BLaER1 treated with 17β-estradiol and CSF1 and Interleukin-3, amounts not matched to agents 10 nM and 100 nM (cell line): ENCODE data around the gene CDH4.

Source experiments
- H3K27ac ChIP-seq, 11 experiments: shearing (Covaris generic); formaldehyde crosslinking; 2 replicates each; pipeline ENCODE4 v1.8.1; 2022
- H3K27me3 ChIP-seq, 11 experiments: shearing (Covaris generic); formaldehyde crosslinking; 2 replicates each; pipeline ENCODE4 v1.8.1; 2022
- H3K36me3 ChIP-seq, 11 experiments: shearing (Covaris generic); formaldehyde crosslinking; 2 replicates each; pipeline ENCODE4 v1.8.1; 2022
- H3K4me1 ChIP-seq, 10 experiments: shearing (Covaris generic); formaldehyde crosslinking; 2 replicates each; pipeline ENCODE4 v1.8.1; 2022
- H3K4me2 ChIP-seq, 11 experiments: shearing (Covaris generic); formaldehyde crosslinking; 2 replicates each; pipeline ENCODE4 v1.8.1; 2022
- H3K4me3 ChIP-seq, 10 experiments: shearing (Covaris generic); formaldehyde crosslinking; 2 replicates each; pipeline ENCODE4 v1.8.1; 2022
- H3K9ac ChIP-seq, 11 experiments: shearing (Covaris generic); formaldehyde crosslinking; 2 replicates each; pipeline ENCODE4 v1.8.1; 2022
- H3K9me3 ChIP-seq, 11 experiments: shearing (Covaris generic); formaldehyde crosslinking; replicated peaks in 1 of 11; 2 replicates each; pipeline ENCODE4 v1.8.1; 2022
- H4K20me1 ChIP-seq, 11 experiments: shearing (Covaris generic); formaldehyde crosslinking; 2 replicates each; pipeline ENCODE4 v1.8.1; 2022
- Cebpa-rat ChIP-seq, 11 experiments: shearing (Covaris generic); IDR thresholded peaks; 2 replicates each; pipeline ENCODE4 v1.8.1; 2022

The CDH4 gene

DNA sequence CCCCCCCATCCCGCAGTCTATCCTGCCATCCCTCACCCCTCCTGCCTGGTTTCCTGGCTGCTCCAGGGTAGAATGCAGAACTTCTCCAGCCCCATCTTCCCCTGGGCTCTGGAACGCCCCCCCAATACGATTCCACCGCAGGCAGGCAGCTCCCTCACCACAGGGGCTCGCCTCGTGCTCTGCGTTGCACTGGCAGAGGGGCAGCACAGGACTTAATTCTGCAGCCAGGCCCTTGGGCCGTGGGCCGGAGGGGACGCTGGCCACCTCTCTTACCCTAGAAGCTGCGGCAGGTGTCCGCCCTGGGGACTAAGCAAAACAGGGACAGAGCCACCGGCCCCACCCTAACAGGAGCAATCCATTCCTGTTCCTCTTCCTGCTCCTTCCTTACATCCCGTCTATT lies 263.9 kb downstream of the CDH4 start:
- H3K9me3 ChIP-seq = no peaks in the 10 kb centered on the region
- H3K9ac ChIP-seq = no peak overlapping the region
- H4K20me1 ChIP-seq = peaks cover 0 to 6% (median 0%) of the 10 kb centered on the region in 11 experiments; a peak in 3 of 22 replicates
- H3K27ac ChIP-seq = no peak overlapping the region
- H3K4me3 ChIP-seq = no peak overlapping the region
- no peaks in the 10 kb centered on the region for H3K36me3 ChIP-seq
- peaks cover 11 to 50% (median 17%) of the 10 kb centered on the region in 10 experiments for H3K4me1 ChIP-seq
- TF ChIP-seq Cebpa-rat (IDR thresholded peaks at IDR 0.05) = no peak
- H3K4me2 ChIP-seq = 0 out of 22 replicates have a peak overlapping the region, but pooled peaks of 1 of the 11 experiments have one; percentile 20
- no peaks in the 10 kb centered on the region for H3K27me3 ChIP-seq

DNA sequence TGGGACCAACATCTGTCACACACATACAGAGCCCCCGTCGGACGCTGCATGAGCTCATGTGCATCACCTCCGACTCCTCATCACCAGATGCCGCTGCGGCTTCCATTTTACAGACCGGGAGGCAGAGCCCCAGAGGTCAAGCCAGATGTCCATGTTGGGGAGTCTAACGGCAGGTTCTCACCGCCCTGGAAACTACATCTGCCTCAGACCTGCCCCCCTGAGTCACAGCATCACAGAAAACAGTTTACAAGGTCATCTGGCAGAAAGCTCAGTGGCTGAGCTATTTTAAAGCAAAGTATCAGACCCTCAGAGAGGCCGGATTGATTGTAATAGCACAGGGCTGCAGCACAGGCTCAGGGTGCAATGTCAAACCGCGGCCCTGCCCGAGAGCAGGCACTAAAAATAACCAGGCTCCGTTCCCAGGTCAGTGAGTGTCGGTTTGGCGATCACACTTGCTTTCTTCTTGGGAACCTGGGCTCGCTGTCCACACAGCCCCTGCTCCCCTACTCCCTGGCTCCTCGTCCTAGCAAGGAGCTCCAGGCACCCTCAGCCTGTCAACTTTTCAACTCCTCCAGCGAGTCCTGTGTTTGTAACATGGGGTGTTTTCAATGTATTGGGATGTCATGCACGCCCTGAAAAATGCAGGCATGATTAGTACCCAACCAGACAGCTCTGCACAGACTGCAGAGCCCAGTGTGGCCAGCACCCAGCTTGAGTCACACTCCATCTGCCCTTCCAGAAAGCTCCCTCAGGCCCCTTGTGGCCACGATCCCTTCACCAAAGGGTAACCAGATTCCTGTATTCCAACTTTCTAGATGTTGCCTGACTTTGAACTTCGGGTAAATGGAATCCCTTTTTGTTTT lies 264.5 kb downstream of the CDH4 start:
- H3K27ac ChIP-seq = no peak overlapping the region
- H3K36me3 ChIP-seq = no peaks in the 10 kb centered on the region
- no peak overlapping the region for H3K4me3 ChIP-seq
- no peaks in the 10 kb centered on the region for H3K27me3 ChIP-seq
- no peaks in the 10 kb centered on the region for H3K9me3 ChIP-seq
- peaks cover 18 to 57% (median 23%) of the 10 kb centered on the region in 10 experiments for H3K4me1 ChIP-seq
- H3K4me2 ChIP-seq = peak overlapping the region in 1 of 11 experiments; percentile 20; a peak in 1 of 22 replicates
- H4K20me1 ChIP-seq = peaks cover 0 to 6% (median 0%) of the 10 kb centered on the region in 11 experiments; a peak in 3 of 22 replicates
- TF ChIP-seq Cebpa-rat (IDR thresholded peaks at IDR 0.05) = no peak
- H3K9ac ChIP-seq = no peak overlapping the region

DNA sequence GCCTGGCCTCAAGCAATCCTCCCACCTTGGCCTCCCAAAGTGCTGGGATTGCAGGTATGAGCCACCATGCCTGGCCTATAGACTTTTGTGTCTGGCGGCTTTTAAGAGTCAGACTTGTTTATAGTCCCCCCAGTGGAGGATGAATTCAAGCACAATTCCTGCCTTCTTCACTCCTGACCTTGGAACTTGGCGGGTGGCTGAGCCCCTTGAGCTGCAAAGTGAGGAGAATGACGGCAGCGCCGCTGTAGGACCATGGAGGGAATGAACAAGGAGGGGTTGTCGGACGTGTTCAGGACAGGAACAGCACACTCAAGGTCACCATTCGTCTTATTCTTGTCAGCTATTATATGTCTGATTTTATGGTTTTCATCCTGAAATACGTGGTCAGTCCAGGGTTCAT lies 265.4 kb downstream of the CDH4 start:
- no peak for TF ChIP-seq Cebpa-rat (IDR thresholded peaks at IDR 0.05)
- Histone ChIP-seq H3K27me3 (no peaks in the 10 kb centered on the region), H3K4me2 (no peak overlapping the region), H3K4me1 (peaks cover 25 to 60% (median 32%) of the 10 kb centered on the region in 10 experiments), H3K9me3 (no peaks in the 10 kb centered on the region), H3K4me3 (no peak overlapping the region), H4K20me1 (peaks cover 0 to 6% (median 0%) of the 10 kb centered on the region in 11 experiments; a peak in 3 of 22 replicates), H3K9ac (no peak overlapping the region), H3K36me3 (no peaks in the 10 kb centered on the region), H3K27ac (no peak overlapping the region)

DNA sequence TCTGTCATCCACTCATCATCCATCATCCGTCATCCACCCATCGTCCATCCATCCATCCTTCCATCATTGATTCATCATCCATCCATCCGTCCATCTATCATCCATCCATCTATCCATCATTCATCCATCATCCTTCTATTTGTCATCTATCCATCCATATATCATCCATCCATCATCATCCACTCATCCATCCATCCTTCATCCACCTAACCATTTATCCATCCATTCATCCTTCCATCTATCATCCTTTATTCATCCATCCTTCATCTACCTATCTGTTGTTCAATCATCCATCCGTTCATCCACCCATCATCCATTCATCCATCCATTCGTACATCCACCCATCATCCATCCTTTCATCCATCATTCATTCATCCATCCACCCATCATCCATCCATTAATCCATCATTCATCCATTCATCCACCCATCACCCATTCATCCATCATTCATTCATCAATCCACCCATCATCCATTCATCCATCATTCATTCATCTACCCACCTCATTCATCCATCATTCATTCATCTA lies 266.4 kb downstream of the CDH4 start:
- H3K9me3 ChIP-seq = no peaks in the 10 kb centered on the region
- no peak overlapping the region for H3K27ac ChIP-seq
- no peak for TF ChIP-seq Cebpa-rat (IDR thresholded peaks at IDR 0.05)
- H3K4me2 ChIP-seq = no peak overlapping the region
- no peak overlapping the region for H3K4me3 ChIP-seq
- peaks cover 0 to 6% (median 0%) of the 10 kb centered on the region in 11 experiments; a peak in 3 of 22 replicates for H4K20me1 ChIP-seq
- no peak overlapping the region for H3K9ac ChIP-seq
- H3K4me1 ChIP-seq = peaks cover 25 to 59% (median 35%) of the 10 kb centered on the region in 10 experiments
- no peaks in the 10 kb centered on the region for H3K27me3 ChIP-seq
- no peaks in the 10 kb centered on the region for H3K36me3 ChIP-seq

DNA sequence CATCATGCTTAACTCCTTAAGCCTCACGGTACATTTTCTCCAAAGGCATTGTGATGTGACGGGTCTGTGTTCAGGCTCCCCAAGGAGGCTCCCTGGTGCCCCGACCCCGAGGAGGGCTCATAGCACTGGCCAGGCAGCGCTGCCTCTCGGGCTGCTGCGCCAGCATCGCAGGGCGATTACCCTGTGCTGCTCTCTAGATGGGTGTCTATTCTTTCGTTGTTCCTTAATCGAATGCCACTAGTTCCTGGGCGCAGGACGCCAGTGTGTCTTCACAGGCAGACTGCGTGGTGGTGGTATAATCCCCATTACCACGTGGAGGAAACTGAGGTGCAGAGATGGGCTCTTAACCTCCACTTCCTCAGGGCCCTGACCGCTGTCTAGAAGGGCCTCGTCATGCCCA lies 267.4 kb downstream of the CDH4 start:
- peak overlapping the region in 2 of 11 experiments; percentile 81 to 82; a peak in 2 of 22 replicates for H3K4me2 ChIP-seq
- no peaks in the 10 kb centered on the region for H3K27me3 ChIP-seq
- no peak overlapping the region for H3K9ac ChIP-seq
- no peak overlapping the region for H3K4me3 ChIP-seq
- peaks cover 0 to 6% (median 0%) of the 10 kb centered on the region in 11 experiments; a peak in 3 of 22 replicates for H4K20me1 ChIP-seq
- no peak overlapping the region for H3K27ac ChIP-seq
- no peak for TF ChIP-seq Cebpa-rat (IDR thresholded peaks at IDR 0.05)
- H3K4me1 ChIP-seq = peaks cover 25 to 57% (median 35%) of the 10 kb centered on the region in 10 experiments
- no peaks in the 10 kb centered on the region for H3K9me3 ChIP-seq
- no peaks in the 10 kb centered on the region for H3K36me3 ChIP-seq

DNA sequence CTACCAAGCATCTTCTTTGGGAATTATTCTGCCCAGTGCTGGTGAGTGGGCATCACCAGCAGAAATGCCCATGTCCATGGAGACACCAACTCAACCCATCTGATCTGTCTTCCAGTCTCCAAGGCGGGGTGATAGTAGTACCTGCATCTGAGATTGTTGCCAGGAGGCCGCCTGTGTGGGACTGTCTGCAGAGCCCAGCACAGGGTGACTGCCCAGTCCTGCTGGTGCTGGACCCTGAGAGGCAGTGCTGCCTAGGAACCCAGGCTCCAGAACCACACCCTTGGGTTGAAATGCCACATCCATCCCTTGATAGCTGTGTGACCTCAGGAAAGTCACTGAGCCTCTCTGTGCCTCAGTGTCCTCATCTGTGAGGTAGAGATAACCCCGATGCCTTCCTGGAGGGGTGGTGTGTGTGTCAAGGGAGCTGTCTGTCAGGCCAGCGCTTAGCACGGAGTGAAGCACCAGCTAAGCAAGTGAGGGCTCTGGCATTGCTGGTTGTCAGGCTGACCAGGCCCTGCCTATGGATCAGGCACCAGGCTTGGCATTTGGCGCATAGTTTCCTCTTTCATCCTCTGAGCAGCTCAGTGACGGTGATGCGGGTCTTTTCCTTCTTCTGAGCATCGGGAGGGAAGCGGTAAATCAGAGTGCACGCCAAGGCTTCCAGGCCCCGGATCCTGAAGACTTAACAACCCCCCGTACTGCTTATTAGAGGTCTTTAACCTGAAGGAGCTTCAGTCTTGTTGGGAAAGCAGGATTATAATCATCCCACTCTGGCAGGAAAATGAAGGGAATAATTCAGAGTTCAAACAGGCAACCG lies 268.2 kb downstream of the CDH4 start:
- H4K20me1 ChIP-seq = peaks cover 0 to 6% (median 0%) of the 10 kb centered on the region in 11 experiments; a peak in 4 of 22 replicates
- H3K4me1 ChIP-seq = peaks cover 25 to 53% (median 35%) of the 10 kb centered on the region in 10 experiments
- H3K9ac ChIP-seq = peak overlapping the region in 2 of 11 experiments; percentile 17 to 34; a peak in 2 of 22 replicates
- no peaks in the 10 kb centered on the region for H3K9me3 ChIP-seq
- H3K27ac ChIP-seq = peak overlapping the region in 1 of 11 experiments; percentile 7; a peak in 2 of 22 replicates
- H3K27me3 ChIP-seq = no peaks in the 10 kb centered on the region
- H3K36me3 ChIP-seq = no peaks in the 10 kb centered on the region
- no peak overlapping the region for H3K4me3 ChIP-seq
- H3K4me2 ChIP-seq = peak overlapping the region; percentile 77 to 88 (median 81)
- TF ChIP-seq Cebpa-rat (IDR thresholded peaks at IDR 0.05) = no peak

DNA sequence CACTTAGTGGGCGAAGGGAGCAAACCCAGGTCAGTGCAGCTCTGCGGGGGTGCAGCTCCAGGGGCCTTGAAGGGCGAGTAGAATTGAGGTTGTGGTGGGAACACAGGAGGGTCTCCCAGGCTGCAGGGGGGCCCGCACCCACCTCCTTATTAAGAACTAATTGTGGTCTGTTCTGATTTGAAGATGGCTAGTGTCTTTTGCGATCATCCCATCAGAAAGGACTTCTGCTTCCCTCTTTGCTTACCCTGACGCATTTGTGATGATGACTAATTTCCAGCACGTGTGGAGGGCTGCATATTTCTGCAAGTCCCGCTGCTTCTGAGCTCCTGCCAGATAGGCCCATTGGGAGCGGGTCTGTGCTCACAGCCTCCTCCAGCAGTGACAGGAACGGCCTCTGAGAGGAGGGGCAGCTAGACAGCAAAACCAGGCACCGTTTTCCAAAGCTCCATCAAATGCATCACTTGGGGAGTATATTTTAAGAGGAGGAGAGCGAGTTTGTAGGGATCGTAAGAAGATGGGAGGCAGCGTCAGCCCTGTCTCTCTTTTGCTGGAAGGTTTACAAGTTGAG lies 268.9 kb downstream of the CDH4 start:
- H3K4me1 ChIP-seq = peaks cover 25 to 52% (median 35%) of the 10 kb centered on the region in 10 experiments
- no peak for TF ChIP-seq Cebpa-rat (IDR thresholded peaks at IDR 0.05)
- no peaks in the 10 kb centered on the region for H3K9me3 ChIP-seq
- peak overlapping the region; percentile 77 to 88 (median 81) for H3K4me2 ChIP-seq
- H3K4me3 ChIP-seq = peak overlapping the region in 2 of 10 experiments; percentile 6 to 29; a peak in 2 of 20 replicates
- peak overlapping the region in 9 of 11 experiments; percentile 27 to 61 (median 52); a peak in 14 of 22 replicates for H3K27ac ChIP-seq
- H3K27me3 ChIP-seq = no peaks in the 10 kb centered on the region
- no peaks in the 10 kb centered on the region for H3K36me3 ChIP-seq
- H4K20me1 ChIP-seq = peaks cover 0 to 7% (median 0%) of the 10 kb centered on the region in 11 experiments; a peak in 4 of 22 replicates
- H3K9ac ChIP-seq = peak overlapping the region in 7 of 11 experiments; percentile 7 to 34 (median 23); a peak in 8 of 22 replicates

DNA sequence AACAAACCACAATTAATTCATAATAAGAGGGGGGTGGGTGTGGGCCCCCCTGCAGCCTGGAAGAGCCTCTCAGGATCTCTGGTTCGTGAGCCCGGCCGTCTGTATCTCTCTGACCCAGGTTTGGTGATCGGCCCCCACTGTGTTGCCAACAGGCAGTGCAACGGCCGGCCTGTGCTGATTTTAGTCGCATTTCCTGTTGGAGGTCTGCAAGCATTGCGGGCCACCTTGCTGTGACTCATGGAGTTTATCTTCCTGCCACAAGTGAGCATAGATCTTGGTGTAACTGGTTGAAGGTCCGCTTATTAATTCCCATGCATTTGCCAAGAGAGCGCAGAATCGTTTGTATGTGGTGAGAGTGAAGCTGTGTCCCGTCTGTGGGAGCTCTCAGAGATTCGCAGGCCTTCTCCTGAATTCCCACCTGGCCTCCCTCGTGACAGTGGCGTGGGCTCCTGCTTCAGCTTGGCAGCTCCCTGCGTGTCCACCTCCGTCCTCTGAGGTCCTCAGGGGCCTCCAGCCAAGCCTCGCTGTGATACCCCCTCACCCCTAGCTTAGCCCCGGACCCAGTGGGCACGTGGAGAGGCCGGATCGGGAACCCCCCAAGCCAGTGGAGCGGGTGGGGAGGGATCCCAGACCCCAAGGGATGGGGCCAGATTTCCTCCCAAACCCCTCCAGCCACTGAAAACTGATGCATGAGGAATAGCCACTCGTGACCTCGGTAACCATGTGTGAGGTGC lies 269.8 kb downstream of the CDH4 start:
- Histone ChIP-seq H3K9ac (peak overlapping the region in 7 of 11 experiments; percentile 7 to 34 (median 23); a peak in 8 of 22 replicates), H3K27me3 (no peaks in the 10 kb centered on the region), H3K9me3 (no peaks in the 10 kb centered on the region), H3K4me2 (peak overlapping the region; percentile 77 to 88 (median 81)), H3K4me3 (peak overlapping the region in 2 of 10 experiments; percentile 6 to 29; a peak in 1 of 20 replicates), H3K36me3 (no peaks in the 10 kb centered on the region), H4K20me1 (peaks cover 0 to 7% (median 0%) of the 10 kb centered on the region in 11 experiments; a peak in 4 of 22 replicates), H3K4me1 (peaks cover 25 to 43% (median 33%) of the 10 kb centered on the region in 10 experiments), H3K27ac (peak overlapping the region in 9 of 11 experiments; percentile 27 to 61 (median 55); a peak in 14 of 22 replicates)
- no peak for TF ChIP-seq Cebpa-rat (IDR thresholded peaks at IDR 0.05)
